Endodermal cell (in vitro differentiated cells): ENCODE results near the gene SLIT3. TPM values are rescaled to one million over a fixed set of nuclear protein-coding genes. Genes with fewer than 3 reads are reported as not detected.

Experiments used
- DNase-seq: peaks from one replicate; pipeline ENCODE4 v3.0.0-alpha.2; 2017
- H3K27ac ChIP-seq: 2 replicates; pipeline ENCODE4 v1.5.1; 2013; ENCODE audit warnings: mild to moderate bottlenecking, low read depth, low read length, moderate library complexity
- H3K27me3 ChIP-seq: 2 replicates; pipeline ENCODE4 v1.6.1; 2013; ENCODE audit warnings: mild to moderate bottlenecking, low read length, moderate library complexity; ENCODE audit not compliant: insufficient read depth, control insufficient read depth, poor library complexity, severe bottlenecking
- H3K36me3 ChIP-seq: 2 replicates; pipeline ENCODE4 v1.7.0; 2013; ENCODE audit warnings: mild to moderate bottlenecking, low read length, moderate library complexity; ENCODE audit not compliant: control insufficient read depth, insufficient read depth
- H3K4me1 ChIP-seq: one replicate; pipeline ENCODE4 v1.7.0; 2013; ENCODE audit warnings: low read length; ENCODE audit not compliant: control insufficient read depth, insufficient read depth
- H3K4me3 ChIP-seq: 2 replicates; pipeline ENCODE4 v1.5.1; 2013; ENCODE audit warnings: mild to moderate bottlenecking, low read length, moderate library complexity
- H3K9ac ChIP-seq: 2 replicates; pipeline ENCODE4 v1.6.1; 2013; ENCODE audit warnings: mild to moderate bottlenecking, low read length, moderate library complexity; ENCODE audit not compliant: poor library complexity, severe bottlenecking; ENCODE audit errors: extremely low read depth
- H3K9me3 ChIP-seq: 2 replicates; pipeline ENCODE4 v1.6.1; 2013; ENCODE audit warnings: mild to moderate bottlenecking, low read length, moderate library complexity; ENCODE audit not compliant: control insufficient read depth
- H3K27ac Mint-ChIP-seq: 2 replicates; pipeline ENCODE4 v1.8.0; 2020; ENCODE audit warnings: mixed read lengths
- H3K27me3 Mint-ChIP-seq: 2 replicates; pipeline ENCODE4 v1.8.0; 2021; ENCODE audit warnings: mild to moderate bottlenecking, mixed read lengths; ENCODE audit not compliant: insufficient read depth
- H3K36me3 Mint-ChIP-seq: 2 replicates; pipeline ENCODE4 v1.8.0; 2020; ENCODE audit warnings: low read depth, mixed read lengths
- H3K4me1 Mint-ChIP-seq: 2 replicates; pipeline ENCODE4 v1.8.0; 2020; ENCODE audit warnings: mixed read lengths
- H3K4me3 Mint-ChIP-seq: 2 replicates; pipeline ENCODE4 v1.8.0; 2020; ENCODE audit warnings: mild to moderate bottlenecking, moderate library complexity, mixed read lengths
- H3K9me3 Mint-ChIP-seq: 2 replicates; pipeline ENCODE4 v1.8.0; 2020; ENCODE audit warnings: mild to moderate bottlenecking, mixed read lengths
- WGBS, 2 experiments: methylation state at CpG; one replicate each; pipeline versions ENCODE4 v1.1.5 to v1.1.7; 2013; ENCODE audit warnings: missing lambda C conversion rate in 2 of 2, mixed read lengths in 1 of 2; ENCODE audit not compliant: insufficient coverage in 1 of 2, insufficient read length in 1 of 2; 5-methylcytosine and 5-hydroxymethylcytosine counted together
- total RNA-seq, 2 donors: library from RNA; stranded (reverse); fragmentation: NEBNext Ultra II Directional in 1 of 2; extraction: Animal tissue kit (Norgen Biotek cat#: 25700) in 1 of 2; gene quantifications; 2 replicates in 1 of 2; 3 replicates in 1 of 2; pipeline ENCODE4 v1.2.1, GENCODE V29; 2021
- TF ChIP-seq, protein P1 (sequence below): fragments of 200-600 bp; sonication (generic); conservative IDR thresholded peaks from 2 replicates; pipeline ENCODE4 v1.5.0; 2021; ENCODE audit warnings: antibody characterized with exemption, mild to moderate bottlenecking

The SLIT3 gene
- total RNA-seq, 2 donors from 2014 or later, result 2.5 to 3.4 TPM

- peak; percentile 70 for DNase-seq
- Histone ChIP-seq H3K27ac (no peak overlapping the region), H3K4me1 (no peaks in the 10 kb centered on the region), H3K4me3 (peak overlapping the region; percentile 60), H3K27me3 (peaks cover 74% of the 10 kb centered on the region), H3K9me3 (no peaks in the 10 kb centered on the region), H3K36me3 (no peaks in the 10 kb centered on the region), H3K9ac (no peak overlapping the region)
- Mint-ChIP-seq H3K4me3 (peak overlapping the region; percentile 60), H3K36me3 (no peaks in the 10 kb centered on the region), H3K4me1 (peaks cover 15% of the 10 kb centered on the region), H3K9me3 (no peaks in the 10 kb centered on the region), H3K27ac (no peak overlapping the region), H3K27me3 (peaks cover 73% of the 10 kb centered on the region)
- TF ChIP-seq, protein P1, sequence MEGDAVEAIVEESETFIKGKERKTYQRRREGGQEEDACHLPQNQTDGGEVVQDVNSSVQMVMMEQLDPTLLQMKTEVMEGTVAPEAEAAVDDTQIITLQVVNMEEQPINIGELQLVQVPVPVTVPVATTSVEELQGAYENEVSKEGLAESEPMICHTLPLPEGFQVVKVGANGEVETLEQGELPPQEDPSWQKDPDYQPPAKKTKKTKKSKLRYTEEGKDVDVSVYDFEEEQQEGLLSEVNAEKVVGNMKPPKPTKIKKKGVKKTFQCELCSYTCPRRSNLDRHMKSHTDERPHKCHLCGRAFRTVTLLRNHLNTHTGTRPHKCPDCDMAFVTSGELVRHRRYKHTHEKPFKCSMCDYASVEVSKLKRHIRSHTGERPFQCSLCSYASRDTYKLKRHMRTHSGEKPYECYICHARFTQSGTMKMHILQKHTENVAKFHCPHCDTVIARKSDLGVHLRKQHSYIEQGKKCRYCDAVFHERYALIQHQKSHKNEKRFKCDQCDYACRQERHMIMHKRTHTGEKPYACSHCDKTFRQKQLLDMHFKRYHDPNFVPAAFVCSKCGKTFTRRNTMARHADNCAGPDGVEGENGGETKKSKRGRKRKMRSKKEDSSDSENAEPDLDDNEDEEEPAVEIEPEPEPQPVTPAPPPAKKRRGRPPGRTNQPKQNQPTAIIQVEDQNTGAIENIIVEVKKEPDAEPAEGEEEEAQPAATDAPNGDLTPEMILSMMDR, result no peak
- WGBS, 2 experiments, result 61 to 66% methylated on average over 29 to 35 of the region's 35 CpGs
Measured at GRCh38 chr5:169299663-169300467, 1.1 kb downstream of the SLIT3 start.

GRCh38 chr5:169299191-169299662 lies 1.7 kb downstream of the SLIT3 start:
- TF ChIP-seq, protein P1, result no peak

DNA sequence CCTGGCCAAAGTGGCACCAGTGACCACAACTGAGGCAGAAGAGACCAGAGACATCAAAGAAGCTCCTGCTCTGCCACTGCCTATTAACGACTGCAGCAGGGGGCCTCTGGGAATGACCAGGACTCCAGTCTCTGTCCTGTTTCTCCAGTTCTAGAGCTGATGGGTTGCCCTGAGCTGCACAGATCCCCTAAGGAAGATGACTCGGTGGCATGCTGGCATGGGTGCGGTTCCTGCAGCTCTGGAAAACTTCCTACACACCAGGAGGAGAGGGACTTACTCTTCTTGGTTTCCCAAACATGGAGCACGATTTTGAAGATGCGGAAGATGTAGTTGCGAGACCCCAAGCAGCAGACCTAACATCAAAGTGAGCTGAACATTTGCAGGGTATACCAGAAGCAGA lies 2.7 kb downstream of the SLIT3 start:
- Mint-ChIP-seq H3K27ac (no peak overlapping the region), H3K9me3 (no peaks in the 10 kb centered on the region), H3K27me3 (peaks cover 57% of the 10 kb centered on the region), H3K4me3 (no peak overlapping the region), H3K36me3 (no peaks in the 10 kb centered on the region), H3K4me1 (peaks cover 15% of the 10 kb centered on the region)
- Histone ChIP-seq H3K27me3 (peaks cover 57% of the 10 kb centered on the region), H3K36me3 (no peaks in the 10 kb centered on the region), H3K9ac (no peak overlapping the region), H3K4me3 (no peak overlapping the region), H3K9me3 (no peaks in the 10 kb centered on the region), H3K27ac (no peak overlapping the region), H3K4me1 (no peaks in the 10 kb centered on the region)
- no peak for DNase-seq
- 90 to 95% methylated on average over 6 of the region's 6 CpGs for WGBS, 2 experiments
- TF ChIP-seq, protein P1, result no peak

More at GRCh38 chr5:169299191-169299662, 1.7 kb downstream of the SLIT3 start:
- WGBS, 2 experiments, result 86% methylated on average over 7 of the region's 7 CpGs; no CpG with 5 or more reads in 1 of the 2 experiments
- H3K36me3 Mint-ChIP-seq, result no peaks in the 10 kb centered on the region
- H3K27ac ChIP-seq, result no peak overlapping the region
- H3K27ac Mint-ChIP-seq, result no peak overlapping the region
- peaks cover 67% of the 10 kb centered on the region for H3K27me3 Mint-ChIP-seq
- peaks cover 68% of the 10 kb centered on the region for H3K27me3 ChIP-seq
- H3K36me3 ChIP-seq, result no peaks in the 10 kb centered on the region
- no peak overlapping the region for H3K9ac ChIP-seq
- H3K4me1 Mint-ChIP-seq, result peaks cover 15% of the 10 kb centered on the region
- H3K4me1 ChIP-seq, result no peaks in the 10 kb centered on the region
- H3K9me3 Mint-ChIP-seq, result no peaks in the 10 kb centered on the region
- H3K4me3 ChIP-seq, result no peak overlapping the region
- no peaks in the 10 kb centered on the region for H3K9me3 ChIP-seq
- no peak overlapping the region for H3K4me3 Mint-ChIP-seq
- DNase-seq, result no peak
